ENCODE data around the gene GATAD1.
"Not testable (repeated sequence)": the region's sequence is repeated elsewhere in the genome, so short reads cannot be mapped to it uniquely, and the experiment has no call there.

GATAD1 gene, protein sequence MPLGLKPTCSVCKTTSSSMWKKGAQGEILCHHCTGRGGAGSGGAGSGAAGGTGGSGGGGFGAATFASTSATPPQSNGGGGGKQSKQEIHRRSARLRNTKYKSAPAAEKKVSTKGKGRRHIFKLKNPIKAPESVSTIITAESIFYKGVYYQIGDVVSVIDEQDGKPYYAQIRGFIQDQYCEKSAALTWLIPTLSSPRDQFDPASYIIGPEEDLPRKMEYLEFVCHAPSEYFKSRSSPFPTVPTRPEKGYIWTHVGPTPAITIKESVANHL

GRCh38 chr7:92447345-92448204 lies at the start of gene GATAD1:
Gene GATAD1 (plus strand): TSS chr7:92447482. CDS start chr7:92447730, 248 bp downstream.
- DNase-seq: peak; percentile 76

DNA sequence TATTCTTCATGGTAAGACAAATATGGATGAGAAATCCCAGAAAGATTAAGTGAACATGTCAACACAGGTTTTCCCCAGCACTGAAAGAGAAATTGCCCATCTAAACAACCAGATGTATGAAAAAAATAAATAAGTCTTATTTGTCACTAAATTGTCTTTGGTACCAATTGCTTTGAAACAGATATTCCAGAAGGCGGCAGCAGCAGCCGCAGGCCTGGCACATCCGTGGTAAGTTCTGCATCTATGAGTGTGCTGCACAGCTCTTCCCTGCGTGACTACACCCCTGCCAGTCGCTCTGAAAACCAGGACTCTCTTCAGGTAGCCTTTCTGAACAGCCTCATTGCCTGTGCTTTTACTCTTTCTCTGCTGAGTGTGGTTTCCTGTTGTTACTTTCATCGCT lies 49.7 kb upstream of the GATAD1 start:
- no peak for DNase-seq

GRCh38 chr7:92400013-92400412 lies 47.3 kb upstream of the GATAD1 start:
- DNase-seq: no peak

DNA sequence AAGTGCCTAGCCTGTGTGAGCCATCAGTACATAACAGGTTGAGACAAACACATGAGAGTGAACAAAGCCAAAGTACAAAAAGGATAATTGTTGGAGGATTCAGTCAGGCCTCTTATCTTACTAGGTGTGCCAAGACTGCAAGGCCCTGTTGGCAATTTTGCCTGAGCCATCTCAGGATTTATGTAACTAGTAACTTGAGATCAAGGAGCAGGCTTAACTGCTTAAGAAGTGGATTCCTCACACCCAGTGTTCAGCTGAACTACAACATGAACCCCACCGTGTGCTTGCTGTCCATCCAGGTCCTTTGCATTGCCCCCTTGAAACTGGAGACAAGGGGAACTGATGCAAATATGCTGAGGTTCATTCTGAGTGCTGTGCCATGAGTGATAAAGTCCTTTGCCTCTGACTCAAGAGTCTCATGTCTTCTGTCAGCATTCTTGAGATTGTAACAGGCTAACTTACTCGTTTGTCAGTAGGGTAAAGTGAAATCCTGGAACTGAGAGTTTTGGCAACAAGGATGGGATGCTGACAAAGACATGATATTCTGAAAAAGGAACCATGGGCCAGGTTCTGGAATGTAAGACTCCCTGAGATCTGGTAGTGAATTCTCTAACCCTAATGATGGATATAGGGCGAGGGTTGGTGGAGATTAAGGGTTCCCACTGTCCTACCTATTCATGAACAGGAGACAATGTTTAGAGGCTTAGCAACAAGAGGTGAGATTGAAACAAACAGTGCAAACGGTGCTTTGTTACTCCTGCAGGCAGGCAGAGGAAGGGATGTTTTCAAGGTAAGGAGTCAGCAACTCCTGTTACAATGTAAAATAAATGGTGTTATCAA lies 44.1 kb upstream of the GATAD1 start:
- no peak for DNase-seq

DNA sequence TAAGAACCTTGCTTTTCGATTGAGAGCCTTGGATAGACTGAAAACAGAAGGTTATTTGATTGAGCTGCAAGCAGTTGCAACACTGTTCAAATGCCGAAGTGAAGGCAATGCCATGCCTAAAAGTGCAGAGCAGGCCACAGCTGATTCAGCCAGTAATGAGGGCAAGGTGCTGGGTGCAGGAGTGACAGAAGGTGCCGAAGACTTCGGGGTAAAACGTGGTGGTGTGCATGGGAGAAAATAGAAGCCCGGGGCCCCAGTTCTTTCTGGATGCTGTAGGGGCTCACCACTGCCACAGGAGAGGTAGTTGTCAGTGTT lies 43.6 kb upstream of the GATAD1 start:
- DNase-seq: no peak

DNA sequence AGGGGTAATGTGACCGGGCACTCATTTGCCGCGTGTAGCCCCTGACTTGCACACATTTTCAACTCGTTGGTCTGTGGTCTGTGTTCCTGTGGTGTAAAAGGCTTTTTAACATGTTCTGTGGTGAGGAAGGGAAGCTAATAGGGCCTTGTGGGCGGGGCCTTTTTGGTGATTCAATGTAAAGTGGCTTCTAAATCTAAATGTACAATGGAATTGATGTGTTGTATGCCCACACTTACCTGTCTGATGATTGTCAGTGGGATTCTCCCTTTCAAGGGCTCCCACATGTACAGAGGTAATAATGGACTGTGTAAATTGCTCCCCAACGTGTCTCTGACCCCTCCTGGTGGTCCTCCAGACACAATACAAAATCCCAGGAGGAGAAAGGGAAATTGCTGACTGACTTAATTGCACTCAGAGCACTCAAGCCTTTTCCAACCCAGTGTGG lies 43.1 kb upstream of the GATAD1 start:
- peak; percentile 39 for DNase-seq

DNA sequence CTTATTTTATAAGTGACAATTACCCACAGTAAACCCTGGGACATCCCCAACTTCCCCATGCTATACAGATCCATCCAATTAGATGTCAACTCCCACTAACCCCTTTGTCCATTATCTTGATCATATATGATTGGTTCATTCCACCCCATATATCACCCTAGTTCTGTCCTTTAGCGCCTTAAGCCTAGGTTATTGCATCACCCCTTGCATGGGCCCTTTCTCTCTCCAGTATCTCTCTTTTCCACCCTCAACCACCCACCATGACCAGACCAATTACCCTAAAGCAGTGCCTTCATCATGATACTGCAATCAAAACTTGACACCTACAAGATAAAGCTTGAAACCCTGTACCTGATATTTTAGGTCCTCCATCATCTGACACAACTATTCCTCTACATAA lies 37.9 kb upstream of the GATAD1 start:
- no peak for DNase-seq

DNA sequence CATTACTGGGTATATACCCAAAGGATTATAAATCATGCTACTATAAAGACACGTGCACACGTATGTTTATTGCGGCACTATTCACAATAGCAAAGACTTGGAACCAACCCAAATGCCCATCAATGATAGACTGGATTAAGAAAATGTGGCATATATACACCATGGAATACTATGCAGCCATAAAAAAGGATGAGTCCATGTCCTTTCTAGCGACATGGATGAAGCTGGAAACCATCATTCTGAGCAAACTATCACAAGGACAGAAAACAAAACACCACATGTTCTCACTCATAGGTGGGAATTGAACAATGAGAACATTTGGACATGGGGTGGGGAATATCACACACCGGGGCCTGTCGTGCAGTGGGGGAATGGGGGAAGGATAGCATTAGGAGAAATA lies 37.1 kb upstream of the GATAD1 start:
- not testable (repeated sequence) for DNase-seq

GRCh38 chr7:92412745-92413144 lies 34.5 kb upstream of the GATAD1 start:
- DNase-seq: no peak

DNA sequence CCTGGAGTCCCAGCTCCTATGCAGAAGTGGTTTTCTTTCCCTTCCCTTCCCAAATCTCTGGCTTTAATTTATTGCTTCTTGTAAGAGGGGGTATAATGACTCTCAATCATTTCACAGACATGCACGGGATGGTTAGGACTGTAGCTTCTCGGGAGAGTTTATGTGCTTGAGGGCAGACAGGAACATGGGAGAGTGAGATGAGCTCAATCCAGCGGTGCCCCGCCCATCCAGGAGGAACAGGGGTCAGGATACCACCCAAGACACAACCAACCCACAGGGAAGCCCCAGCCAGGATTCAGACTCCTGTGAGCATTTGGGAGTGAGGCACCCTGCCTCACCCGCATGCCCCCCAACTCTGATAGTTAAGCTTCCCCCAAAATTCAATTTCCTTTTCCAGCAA lies 33.7 kb upstream of the GATAD1 start:
- DNase-seq: no peak

DNA sequence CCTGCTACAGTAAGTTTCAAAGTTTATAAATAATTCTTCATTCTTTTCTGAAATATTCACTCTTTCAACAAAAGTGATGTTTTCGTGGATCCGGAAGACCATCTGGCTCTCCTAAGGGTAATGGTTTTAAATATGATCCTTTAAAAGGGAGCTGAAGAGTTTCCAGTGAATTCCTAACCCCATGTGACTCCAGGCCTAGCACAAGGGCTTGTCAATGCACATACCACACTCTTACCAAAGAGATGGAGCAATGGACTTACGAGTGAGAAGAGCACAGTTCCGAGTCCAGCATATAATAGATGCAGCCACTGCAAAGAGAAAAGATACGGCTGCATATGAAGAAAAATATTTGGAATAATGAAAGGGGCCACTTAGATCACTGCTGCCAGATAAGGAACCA lies 32.1 kb upstream of the GATAD1 start:
- DNase-seq: no peak

- DNase-seq: no peak
Measured at GRCh38 chr7:92417913-92418312, 29.4 kb upstream of the GATAD1 start.

DNA sequence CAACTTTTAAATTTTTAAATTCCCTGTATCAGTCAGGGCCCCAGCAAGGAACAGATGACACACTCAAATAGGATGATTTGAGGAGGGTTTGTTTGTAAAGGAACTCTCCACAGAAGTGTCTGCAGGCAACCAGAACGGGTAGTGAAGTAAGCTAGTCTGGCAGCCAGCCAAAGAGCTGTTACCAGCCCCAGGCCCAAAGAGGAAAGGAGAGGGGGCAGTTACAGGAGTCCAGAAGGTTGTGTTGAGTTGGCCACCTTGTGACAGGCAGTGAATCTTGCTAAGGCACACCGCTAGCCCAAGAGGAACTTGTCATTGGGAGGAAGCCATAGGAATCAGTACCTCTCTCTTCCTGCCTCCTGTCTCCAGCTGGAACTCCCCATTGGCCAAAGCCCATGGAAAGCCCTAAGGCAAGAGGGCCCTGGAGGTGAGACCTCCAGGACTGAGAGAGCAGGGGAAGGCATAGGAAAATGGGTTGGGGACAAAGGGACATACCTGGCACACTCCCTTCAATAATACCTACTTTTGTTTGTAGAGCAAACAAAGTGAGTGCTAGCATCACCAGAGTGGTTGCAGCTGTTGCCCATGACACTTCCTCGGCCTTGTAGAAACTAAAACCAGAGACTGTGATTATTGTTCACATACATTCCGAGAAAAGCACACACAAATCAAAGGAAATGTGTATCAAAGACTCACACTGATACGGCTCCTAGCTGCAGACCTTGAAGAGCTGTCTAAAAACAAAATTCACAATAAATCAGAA lies 25.4 kb upstream of the GATAD1 start:
- peak; percentile 33 for DNase-seq

DNA sequence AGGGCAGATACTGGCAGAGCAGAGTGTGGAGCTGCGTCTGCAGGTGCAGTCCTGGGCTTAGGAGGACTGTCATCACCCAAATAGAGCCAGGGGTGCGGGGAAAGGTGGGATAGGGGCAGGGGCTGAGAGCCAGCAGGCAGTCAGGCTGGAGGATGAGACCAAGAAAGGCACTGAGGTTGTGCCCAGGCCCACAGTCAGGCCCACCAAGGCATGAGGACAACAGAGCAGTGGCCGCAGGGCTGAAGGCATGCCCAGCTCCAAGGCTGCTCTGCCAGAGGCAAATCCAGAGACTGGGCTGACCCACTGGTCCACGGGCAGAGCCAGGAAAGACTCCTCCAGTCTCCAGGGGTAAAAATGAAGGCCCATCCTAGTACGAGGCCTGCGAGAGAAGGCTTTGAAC lies 24.4 kb upstream of the GATAD1 start:
- DNase-seq: no peak

- DNase-seq: no peak
Measured at GRCh38 chr7:92423710-92424131, 23.6 kb upstream of the GATAD1 start.

GRCh38 chr7:92425311-92425947 lies 21.9 kb upstream of the GATAD1 start:
- no peak for DNase-seq

- DNase-seq: no peak
Measured at GRCh38 chr7:92427193-92427592, 20.1 kb upstream of the GATAD1 start.

GRCh38 chr7:92432299-92432946 lies 14.9 kb upstream of the GATAD1 start:
- no peak for DNase-seq

DNA sequence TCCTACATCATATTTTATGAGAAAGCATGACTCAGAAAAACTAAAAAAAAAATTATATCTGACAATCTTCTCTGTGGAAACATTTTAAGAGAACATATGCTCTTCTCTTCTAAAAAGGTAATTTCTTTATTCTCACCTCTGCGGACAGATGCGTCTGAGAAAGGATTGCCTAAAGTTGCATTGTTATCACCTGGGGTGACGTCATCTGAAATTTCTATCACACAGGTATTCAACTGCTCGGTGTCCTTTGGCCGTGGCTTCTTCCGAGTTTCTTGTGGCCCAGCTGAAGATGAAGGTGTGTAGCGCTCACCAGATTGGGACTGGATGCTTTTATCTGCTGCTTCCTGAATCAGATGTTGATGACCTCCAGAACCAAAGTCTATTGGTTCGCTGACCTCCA lies 14.3 kb upstream of the GATAD1 start:
- no peak for DNase-seq

DNA sequence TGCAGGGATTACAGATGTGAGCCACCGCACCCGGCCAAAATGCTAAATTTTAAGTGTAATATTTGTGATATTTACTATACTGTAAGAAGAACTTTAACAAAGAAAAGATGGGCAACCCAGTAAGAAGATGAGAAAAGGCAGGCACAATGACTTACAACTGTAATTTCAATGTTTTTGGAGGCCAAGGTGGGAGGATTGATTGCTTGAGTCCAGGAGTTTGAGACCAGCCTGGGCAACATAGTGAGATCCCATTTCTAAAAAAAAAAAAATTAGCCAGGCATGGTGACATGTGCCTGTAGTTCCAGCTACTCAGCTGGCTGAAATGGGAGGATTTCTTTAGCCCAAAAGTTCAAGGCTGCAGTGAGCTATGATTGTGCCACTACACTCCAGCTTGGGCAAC lies 11.7 kb upstream of the GATAD1 start:
- no peak for DNase-seq

GRCh38 chr7:92436612-92437445 lies 10.5 kb upstream of the GATAD1 start:
- no peak for DNase-seq
